AML-193 (cell line): ENCODE measurements around the gene NEMP2.
A peak's percentile ranks its signal among the peaks of the same experiment; 100 is the strongest.
"Not testable (repeated sequence)": the region's sequence is repeated elsewhere in the genome, so short reads cannot be mapped to it uniquely, and the experiment has no call there.

Experiments
- DNase-seq, 2 experiments: peaks; one replicate each; lab custom pipeline; 2025; lab: John Stamatoyannopoulos, UW

The NEMP2 gene

GRCh38 chr2:190526105-190526750, 8.3 kb downstream of the NEMP2 start:
- DNase-seq = peak; percentile 31 to 35

GRCh38 chr2:190524928-190525327, 9.6 kb downstream of the NEMP2 start:
- no peak for DNase-seq

- DNase-seq = no peak
These were observed 14.4 kb downstream of the NEMP2 start for GRCh38 chr2:190519975-190520767.

GRCh38 chr2:190517468-190517867, 17.1 kb downstream of the NEMP2 start:
- no peak for DNase-seq

- DNase-seq = no peak
These were observed 18.8 kb downstream of the NEMP2 start for GRCh38 chr2:190515687-190516086.

GRCh38 chr2:190514676-190515075, 19.8 kb downstream of the NEMP2 start:
- DNase-seq = no peak

- no peak for DNase-seq
These were observed 20.6 kb downstream of the NEMP2 start for GRCh38 chr2:190513877-190514276.

GRCh38 chr2:190512539-190513095, 21.9 kb downstream of the NEMP2 start:
- DNase-seq = peak; percentile 14 to 46

GRCh38 chr2:190511104-190511503, 23.4 kb downstream of the NEMP2 start:
- peak; percentile 13 to 18 for DNase-seq

GRCh38 chr2:190509895-190510294, 24.6 kb downstream of the NEMP2 start:
- not testable (repeated sequence) for DNase-seq

- no peak for DNase-seq
These were observed 27.4 kb downstream of the NEMP2 start for GRCh38 chr2:190507135-190507534.

GRCh38 chr2:190506666-190507065, 27.9 kb downstream of the NEMP2 start:
- no peak for DNase-seq

GRCh38 chr2:190505696-190506095, 28.8 kb downstream of the NEMP2 start:
- DNase-seq = no peak

GRCh38 chr2:190504912-190505311, 29.6 kb downstream of the NEMP2 start:
- no peak for DNase-seq

GRCh38 chr2:190503088-190503487, 31.4 kb downstream of the NEMP2 start:
- no peak for DNase-seq

GRCh38 chr2:190501702-190502407, 32.7 kb downstream of the NEMP2 start:
- no peak for DNase-seq

- no peak for DNase-seq
These were observed 33.3 kb downstream of the NEMP2 start for GRCh38 chr2:190501231-190501630.

- no peak for DNase-seq
These were observed 34.4 kb downstream of the NEMP2 start for GRCh38 chr2:190500054-190500502.

GRCh38 chr2:190499273-190499672, 35.2 kb downstream of the NEMP2 start:
- DNase-seq = no peak

- no peak for DNase-seq
These were observed 37.1 kb downstream of the NEMP2 start for GRCh38 chr2:190497428-190497827.

GRCh38 chr2:190494600-190495227, 39.8 kb downstream of the NEMP2 start:
- DNase-seq = not testable (repeated sequence)

- DNase-seq = no peak
These were observed 41.4 kb downstream of the NEMP2 start for GRCh38 chr2:190493095-190493494.
